ENCODE data around the gene TMCO2.

- TF ChIP-seq POLR2AphosphoS5 (IDR thresholded peaks at IDR 0.05) (no peak), CTCF (IDR thresholded peaks at IDR 0.05) (no peak), POLR2A (IDR thresholded peaks at IDR 0.05) (no peak), EP300 (IDR thresholded peaks at IDR 0.05) (no peak)
These were observed 26.6 kb downstream of the TMCO2 start for GRCh38 chr1:40274331-40274730.

All from stomach (tissue), 4 donors.